ENCODE results near the gene DOCK8. TPM values are rescaled to one million over a fixed set of nuclear protein-coding genes. Genes with fewer than 3 reads are reported as not detected.
A peak's percentile ranks its signal among the peaks of the same experiment; 100 is the strongest.

The DOCK8 gene
- total RNA-seq, 1 experiment from 2014 or later = 0.45 TPM

DNA sequence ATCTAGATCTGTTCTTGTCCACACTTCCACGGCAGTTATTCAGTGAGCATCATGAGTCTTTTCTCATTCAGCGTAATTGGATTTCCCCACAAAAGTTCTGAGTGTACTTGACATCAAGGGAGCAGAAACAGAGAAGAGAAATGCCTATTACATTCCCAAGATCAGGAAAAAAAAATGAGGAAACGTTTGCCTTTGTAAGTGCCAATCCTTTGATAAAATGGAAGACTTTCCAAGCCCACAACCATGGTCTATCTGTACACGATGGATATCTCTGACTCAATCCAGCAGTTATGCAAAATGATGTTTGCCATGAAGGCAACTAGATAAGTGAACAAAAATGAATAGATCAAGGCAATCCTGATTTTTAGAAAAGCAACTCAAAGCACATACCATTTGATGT is 235.9 kb downstream of the DOCK8 start:
- in situ Hi-C loops (cut with HindIII; ENCODE audit: low pct_unique_long_range_greater_than_20kb, low sequenced_read_pairs) = no loop called here
- no peak for DNase-seq (ENCODE audit: low read depth, low spot score)

DNA sequence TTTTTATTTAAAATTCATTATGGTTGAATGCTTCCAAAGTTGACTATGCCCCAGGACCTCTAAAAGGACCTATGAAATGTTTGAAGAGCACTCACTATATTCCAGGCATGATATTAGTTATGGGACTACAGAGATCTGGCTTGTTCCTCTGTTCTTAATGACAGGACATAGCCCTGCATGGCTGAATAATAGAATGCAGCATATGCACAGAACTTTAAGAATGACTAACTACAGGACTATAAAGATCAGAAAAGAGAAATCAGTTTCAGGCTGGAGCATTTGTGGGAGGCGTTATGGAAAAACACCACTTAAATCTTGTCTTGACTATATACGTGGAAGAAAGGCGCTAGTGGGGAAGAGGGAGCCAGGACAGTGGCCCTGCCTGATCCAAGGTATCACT is 239.2 kb downstream of the DOCK8 start:
- in situ Hi-C loops (cut with HindIII; ENCODE audit: low pct_unique_long_range_greater_than_20kb, low sequenced_read_pairs) = no loop called here
- DNase-seq (ENCODE audit: low read depth, low spot score) = no peak

DNA sequence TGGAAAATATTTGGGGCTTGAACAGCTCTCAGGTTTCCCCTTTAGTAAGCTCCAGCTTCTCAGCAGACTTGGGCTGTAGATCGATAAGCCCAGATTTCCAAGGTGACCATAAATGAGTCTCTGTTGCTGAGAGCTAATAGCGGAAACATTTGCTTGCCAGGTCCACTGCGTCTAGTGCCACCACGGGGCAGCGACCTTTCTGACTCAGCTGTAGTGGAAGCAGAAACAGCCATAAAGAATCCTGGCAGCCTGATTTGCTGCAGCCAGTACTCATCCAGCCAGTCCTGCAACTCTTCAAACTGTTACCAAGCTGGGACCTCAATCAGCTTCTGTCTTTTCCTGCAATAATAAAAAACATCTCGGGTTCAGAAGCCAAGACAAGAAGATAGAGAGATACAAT is 241.7 kb downstream of the DOCK8 start:
- DNase-seq (ENCODE audit: low read depth, low spot score) = no peak
- in situ Hi-C loops (cut with HindIII; ENCODE audit: low pct_unique_long_range_greater_than_20kb, low sequenced_read_pairs) = no loop called here

DNA sequence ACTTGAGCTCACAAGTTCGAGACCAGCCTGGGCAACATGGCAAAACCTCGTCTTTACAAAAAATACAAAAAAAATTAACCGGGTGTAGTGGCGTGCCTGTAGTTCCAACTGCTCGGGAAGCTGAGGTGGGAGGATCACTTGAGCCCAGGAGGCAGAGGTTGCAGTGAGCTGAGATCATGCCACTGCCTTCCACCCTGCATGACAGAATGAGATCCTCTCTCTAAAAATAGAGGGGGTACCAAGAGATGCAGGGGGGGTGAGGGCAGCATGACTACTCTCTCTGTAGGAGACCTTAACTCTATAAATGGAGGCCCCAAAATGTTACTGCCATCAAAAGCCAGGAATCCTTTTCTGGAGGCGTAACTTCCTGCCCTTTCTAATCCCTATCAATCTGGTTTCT is 243.9 kb downstream of the DOCK8 start:
- in situ Hi-C loops (cut with HindIII; ENCODE audit: low pct_unique_long_range_greater_than_20kb, low sequenced_read_pairs) = no loop called here
- no peak for DNase-seq (ENCODE audit: low read depth, low spot score)

DNA sequence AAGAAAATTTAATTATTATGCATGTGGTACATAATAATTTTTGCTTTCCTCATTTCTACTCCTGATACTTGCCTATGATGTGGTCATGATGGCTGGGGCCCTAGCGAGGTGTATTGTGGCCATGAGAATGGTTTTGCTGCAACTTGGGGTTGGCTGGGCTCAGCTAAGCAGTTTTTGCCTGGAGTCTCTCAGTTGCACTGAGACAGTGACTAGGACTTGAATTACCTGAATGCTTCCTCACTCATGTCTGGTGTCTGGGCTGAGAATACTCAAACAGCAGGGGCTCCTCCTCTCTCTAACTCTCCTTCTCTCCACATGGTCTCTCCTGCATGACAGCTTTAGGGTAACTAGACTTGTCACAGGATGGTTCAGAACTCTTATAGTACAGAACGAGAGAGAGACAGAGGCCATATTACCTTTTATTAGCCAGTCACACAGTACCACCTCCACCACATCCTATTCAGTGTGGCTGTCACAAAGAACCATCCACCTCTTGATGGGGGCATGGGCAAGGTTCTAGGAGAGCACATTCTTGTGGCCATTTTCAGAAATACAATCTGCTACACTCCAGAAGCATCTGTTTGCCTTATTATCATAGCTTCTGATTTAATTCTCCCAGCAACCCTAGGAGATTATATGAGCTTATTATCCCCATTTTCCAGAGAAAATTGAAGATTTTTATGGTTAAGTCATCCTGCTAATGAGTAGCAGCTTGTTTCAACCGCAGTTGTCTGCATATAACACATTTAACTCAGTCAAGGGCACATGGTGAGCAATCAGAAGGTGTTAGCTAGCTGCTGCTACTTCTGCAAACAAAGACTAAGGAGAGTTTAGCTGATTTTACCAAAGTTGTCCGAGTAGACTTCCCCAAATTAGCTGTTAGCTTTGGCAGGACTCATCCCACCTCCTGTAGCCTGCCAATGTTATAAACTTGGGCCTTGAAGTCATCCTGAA is 245.1 kb downstream of the DOCK8 start:
- DNase-seq (ENCODE audit: low read depth, low spot score) = no peak
- in situ Hi-C loops (cut with HindIII; ENCODE audit: low pct_unique_long_range_greater_than_20kb, low sequenced_read_pairs) = no loop called here

DNA sequence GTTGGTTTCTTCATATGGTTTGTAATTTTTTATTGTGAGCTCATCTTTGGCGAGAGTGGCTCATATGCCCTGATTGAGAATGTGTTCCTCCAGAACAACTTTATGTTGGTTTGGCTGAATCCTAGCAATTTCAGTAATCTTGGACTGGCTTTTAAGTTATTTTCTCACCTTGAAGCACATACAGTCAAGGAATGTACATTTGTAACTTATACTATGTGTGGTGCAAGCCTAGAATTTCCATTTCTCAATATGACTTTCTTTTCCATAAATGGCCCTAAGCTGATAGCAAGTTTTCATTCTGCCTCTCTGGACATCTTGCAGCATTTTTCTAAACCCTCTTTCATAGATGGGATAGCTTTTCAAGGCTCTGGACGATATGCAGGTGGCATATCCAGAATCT is 247.5 kb downstream of the DOCK8 start:
- DNase-seq (ENCODE audit: low read depth, low spot score) = no peak
- in situ Hi-C loops (cut with HindIII; ENCODE audit: low pct_unique_long_range_greater_than_20kb, low sequenced_read_pairs) = no loop called here

DNA sequence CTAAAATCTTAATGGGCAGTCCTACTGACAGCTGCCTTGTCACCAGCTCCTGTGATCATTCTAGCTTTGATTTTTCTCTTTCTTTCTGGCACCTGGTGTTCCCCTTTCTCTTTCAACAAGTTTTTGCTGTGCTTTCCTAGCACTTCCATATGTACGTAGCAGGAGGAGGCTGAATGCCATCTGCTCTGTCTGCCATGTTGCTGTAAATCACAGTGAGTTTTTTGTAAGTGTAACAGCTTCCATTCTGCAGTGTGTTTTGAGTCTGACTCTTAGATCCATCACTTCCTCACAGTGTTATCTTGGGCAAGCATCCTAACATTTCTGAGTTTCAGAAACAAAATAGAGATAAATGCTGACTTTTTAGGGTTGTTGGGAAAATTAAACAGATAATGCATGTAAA is 247.9 kb downstream of the DOCK8 start:
- in situ Hi-C loops (cut with HindIII; ENCODE audit: low pct_unique_long_range_greater_than_20kb, low sequenced_read_pairs) = no loop called here

DNA sequence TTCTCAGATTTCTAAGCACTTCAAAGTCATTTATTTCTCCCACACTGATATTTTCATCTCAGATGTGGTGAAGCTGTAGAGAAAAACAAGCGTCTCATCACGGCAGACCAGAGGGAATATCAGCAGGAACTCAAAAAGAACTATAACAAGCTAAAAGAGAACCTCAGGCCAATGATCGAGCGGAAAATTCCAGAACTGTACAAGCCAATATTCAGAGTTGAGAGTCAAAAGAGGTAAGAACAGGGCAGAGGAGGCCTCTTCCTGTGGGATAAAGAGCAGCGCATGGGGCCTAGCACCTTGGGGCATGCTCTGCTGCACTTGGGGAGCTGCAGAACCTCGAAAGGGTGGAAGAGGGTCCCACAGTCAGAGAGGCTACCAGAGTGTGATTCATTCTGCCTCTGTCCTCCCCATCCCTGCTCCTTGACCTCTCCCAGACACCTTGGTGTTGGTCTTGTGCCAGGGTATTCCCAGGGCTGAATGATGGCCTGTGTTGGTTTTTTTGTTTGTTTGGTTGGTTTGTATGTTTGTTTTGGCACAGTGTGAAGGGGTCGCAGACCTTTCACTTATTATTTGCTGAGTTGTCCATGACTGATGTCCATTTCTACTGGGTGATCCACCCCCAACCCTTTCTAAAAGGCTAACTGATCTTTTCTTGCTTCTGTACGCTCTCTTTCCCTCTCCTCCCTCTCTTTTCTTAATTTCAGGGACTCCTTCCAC is 248.9 kb downstream of the DOCK8 start:
- in situ Hi-C loops (cut with HindIII; ENCODE audit: low pct_unique_long_range_greater_than_20kb, low sequenced_read_pairs) = no loop called here
- no peak for DNase-seq (ENCODE audit: low read depth, low spot score)

More for the DNA sequence above, 247.9 kb downstream of the DOCK8 start:
- DNase-seq (ENCODE audit: low read depth, low spot score) = no peak

DNA sequence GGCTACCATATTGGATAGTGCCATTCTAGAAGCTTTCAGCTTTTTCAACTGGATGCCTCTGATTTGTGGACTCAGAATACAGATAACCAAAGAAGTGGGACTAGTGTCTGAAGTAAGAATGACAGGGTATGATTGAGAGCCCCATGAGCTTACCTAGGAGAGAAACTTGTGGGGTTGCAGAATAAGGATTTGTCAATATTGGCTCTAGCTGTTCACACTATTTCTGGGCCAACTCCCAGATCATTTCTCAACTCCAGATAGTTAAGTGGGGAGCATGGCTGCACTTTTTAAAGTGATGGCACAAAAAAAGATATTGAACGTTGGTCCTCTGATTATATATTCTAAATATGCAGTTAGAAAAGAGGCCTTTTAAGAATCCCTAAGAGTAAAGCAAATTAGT is 252.1 kb downstream of the DOCK8 start:
- no peak for DNase-seq (ENCODE audit: low read depth, low spot score)
- in situ Hi-C loops (cut with HindIII; ENCODE audit: low pct_unique_long_range_greater_than_20kb, low sequenced_read_pairs) = no loop called here

DNA sequence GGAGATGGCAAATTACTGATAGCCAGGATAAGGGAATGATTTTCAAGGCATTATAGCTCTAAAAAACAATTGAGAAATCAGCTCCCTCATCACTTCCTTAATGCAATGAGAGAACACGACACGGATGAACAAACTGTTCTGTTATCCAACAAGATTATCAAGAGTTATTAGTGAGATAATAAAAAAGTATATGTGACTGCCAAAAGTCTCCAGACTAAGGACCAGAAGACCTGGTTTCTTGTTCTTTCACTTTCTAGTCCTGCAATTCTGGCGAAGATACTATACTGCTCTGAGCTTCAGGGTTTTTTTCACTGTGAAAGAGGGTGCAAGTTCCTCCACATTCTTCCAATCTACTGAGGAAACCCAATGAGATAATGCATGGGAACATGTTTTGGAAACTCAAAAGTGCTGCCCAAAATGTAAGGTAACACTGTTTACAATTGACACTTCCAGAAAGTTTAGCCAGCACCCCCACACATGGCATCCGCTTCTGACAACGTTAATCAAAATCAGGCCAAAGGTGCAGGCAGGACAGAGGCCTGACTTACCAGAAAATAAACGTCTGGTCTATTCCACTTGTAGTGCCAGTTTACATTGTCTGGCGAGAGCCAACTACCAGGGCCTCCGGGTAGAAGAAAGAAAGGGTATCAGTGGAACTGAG is 254.2 kb downstream of the DOCK8 start:
- in situ Hi-C loops (cut with HindIII; ENCODE audit: low pct_unique_long_range_greater_than_20kb, low sequenced_read_pairs) = no loop called here
- no peak for DNase-seq (ENCODE audit: low read depth, low spot score)

DNA sequence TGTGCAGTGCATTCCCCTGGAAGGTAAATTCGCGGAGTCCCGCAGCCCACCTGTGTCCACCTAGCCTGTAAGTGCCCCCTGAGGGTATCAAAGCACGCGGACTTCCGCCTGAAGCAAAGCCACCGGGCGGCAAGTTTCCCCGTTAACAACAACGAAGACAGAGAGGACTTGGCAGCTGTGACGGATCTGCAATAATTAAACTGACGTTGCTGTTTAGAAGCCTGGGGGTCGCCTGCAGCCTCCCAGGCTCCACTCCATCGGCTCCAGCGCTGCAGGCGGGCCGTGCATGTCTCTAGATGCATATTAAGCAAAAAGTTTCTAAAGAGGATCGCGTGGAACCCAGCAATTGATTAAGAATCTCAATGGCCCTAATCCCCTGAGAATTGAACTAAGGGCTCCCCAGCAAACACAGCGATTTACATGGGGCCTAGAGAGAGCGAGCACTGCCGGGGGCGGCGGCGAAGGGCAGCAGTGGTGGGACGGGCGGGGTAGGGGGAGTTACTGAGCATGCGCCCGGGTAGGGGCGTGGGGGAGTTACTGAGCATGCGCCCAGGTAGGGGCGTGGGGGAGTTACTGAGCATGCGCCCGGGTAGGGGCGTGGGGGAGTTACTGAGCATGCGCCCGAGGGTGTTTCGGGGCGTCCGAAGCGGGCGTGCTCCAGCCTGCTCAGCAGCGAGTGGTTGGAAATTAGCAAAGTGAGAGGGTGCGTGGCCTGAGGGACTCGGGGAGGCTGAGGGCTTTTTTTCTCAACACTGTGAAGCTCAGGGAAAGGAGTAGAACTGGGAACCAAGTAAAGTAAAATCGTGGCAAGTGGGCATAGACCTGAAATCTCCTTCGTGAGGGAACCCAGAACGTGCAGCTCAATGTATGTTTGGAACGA is 255.2 kb downstream of the DOCK8 start:
- DNase-seq (ENCODE audit: low read depth, low spot score) = peak; percentile 76
- in situ Hi-C loops (cut with HindIII; ENCODE audit: low pct_unique_long_range_greater_than_20kb, low sequenced_read_pairs) = no loop called here

DNA sequence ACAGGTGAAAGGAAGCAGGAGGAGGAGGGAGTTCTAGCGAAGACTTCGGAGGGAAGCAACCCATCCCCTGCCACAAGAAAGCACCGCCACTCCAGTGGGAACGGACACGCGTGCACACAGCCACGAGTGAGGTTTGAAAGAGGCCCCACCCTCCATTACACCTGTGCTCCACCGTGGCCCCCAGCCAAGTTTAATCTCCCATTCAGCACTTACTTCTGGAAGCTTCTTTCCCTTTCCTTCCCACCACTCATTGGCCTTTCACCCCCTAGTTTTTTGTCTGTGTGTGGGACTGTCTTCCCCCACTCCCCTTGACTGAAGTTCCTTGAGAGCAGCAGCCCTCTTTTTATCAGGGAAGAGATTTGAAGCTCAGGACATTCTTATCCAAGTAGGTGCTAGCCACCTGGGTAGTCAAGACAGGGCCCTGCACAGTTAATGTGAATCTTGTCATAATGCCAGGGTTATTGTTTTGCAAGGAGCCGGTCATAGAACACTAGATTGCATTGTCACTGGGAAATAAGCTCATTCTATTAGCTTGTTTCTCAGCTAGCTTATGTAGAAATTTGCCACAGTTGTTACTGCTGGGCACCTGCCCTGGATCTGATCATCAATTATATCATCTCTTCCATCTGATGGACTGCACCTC is 256.0 kb downstream of the DOCK8 start:
- no peak for DNase-seq (ENCODE audit: low read depth, low spot score)
- in situ Hi-C loops (cut with HindIII; ENCODE audit: low pct_unique_long_range_greater_than_20kb, low sequenced_read_pairs) = no loop called here

DNA sequence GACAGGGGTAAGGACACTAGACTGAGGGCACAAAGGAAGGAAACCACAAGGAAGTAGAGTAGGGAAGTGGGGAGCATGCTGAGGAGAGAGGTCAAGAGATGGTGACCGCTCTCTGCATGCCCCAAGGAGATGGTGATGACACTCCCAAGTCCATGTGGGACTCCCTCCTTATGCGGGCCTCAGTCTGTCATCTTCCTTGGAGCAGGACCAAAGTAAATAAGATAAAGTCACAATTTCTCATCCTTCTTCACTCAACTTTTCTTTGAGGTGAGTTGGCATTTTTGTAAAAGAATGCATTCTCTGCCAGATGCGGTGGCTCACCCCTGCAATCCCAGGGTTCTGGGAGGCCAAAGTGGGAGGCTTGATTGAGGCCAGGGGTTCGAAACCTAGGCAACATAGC is 256.7 kb downstream of the DOCK8 start:
- no peak for DNase-seq (ENCODE audit: low read depth, low spot score)
- in situ Hi-C loops (cut with HindIII; ENCODE audit: low pct_unique_long_range_greater_than_20kb, low sequenced_read_pairs) = no loop called here

DNA sequence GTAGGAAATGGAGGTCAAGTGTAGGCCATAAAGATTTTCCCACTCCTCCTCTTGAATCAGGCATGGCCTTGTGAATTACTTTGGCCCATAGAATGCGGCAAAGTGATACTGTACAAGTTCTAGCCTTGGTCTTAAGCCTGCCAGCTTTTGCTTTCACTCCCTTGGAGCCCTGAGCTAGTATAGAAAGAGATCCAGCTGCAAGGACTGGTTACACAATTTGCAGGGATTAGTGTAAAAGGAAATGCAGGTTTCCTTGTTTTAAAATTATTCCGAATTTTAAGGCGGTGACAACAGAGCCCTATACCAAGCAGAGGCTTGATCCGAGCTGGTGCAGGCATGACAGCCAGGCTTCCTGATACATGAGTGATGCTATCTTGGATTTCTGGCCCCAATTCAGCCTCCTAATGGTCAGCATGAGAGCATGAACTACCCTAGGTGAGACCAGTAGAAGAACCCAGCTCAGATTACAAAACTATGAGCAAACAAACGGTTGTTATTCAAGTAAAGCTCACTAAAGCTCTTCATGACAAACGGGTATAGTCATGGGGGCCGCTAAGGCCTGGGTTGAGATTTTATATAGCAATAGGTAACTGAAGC is 257.9 kb downstream of the DOCK8 start:
- in situ Hi-C loops (cut with HindIII; ENCODE audit: low pct_unique_long_range_greater_than_20kb, low sequenced_read_pairs) = no loop called here
- DNase-seq (ENCODE audit: low read depth, low spot score) = no peak

DNA sequence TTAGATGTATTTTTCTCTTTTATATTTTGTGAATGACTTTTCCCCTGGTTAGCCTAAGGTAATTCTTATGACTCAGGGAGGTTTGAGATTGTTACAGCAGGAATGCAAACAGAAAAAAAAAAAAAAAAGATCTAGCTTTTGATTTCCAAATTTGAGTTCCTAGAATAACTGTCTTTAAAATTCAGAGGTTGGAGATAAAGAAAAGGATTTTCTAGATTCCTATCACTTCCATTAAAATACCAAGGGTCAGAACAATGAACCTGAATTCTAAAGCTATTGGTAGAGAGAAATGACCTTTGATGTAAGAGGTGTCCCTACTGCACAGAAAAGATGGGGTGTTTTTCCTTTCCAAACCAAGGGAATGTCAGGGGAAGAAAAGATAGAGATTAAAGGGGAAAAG is 262.5 kb downstream of the DOCK8 start:
- DNase-seq (ENCODE audit: low read depth, low spot score) = no peak
- in situ Hi-C loops (cut with HindIII; ENCODE audit: low pct_unique_long_range_greater_than_20kb, low sequenced_read_pairs) = no loop called here

DNA sequence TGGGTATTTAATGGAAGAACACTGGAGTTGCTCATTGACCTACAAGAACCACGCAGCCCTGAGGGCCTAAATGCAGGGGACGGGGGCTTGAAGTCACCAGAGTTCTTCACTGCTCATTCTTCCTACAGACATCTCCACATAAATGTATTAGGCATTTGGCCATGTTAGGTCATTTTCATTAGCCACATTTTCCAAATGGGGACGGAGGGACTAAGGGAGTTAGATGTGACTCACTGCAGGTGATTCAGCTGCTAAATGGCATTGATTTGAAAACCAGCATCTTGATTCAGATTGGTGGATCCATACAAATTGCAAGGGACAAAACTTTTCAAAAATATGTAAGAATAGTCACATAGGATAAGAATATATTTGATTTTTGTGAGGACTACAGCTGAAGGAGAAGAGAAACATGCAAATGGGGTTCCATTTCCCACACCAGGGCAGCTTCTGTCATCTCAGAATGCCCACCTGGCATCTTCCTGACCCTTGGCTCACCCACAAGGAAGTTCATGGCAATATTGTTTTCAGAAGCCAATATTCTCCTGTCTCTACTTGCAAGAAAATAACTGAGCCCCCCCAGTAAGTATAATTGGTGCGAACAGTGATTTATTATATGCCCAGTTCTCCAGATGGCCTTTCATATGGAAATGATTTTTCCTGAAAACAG is 264.8 kb downstream of the DOCK8 start:
- no peak for DNase-seq (ENCODE audit: low read depth, low spot score)
- in situ Hi-C loops (cut with HindIII; ENCODE audit: low pct_unique_long_range_greater_than_20kb, low sequenced_read_pairs) = no loop called here
